HEK293 (cell line): ENCODE data around the gene KMT2D.

ENCODE experiments used
- ATF2 ChIP-seq: fragments of 450-650 bp; formaldehyde crosslinking; IDR thresholded peaks from 2 replicates; pipeline ENCODE4 v1.5.1; 2016; ENCODE audit warnings: missing biosample characterization, missing genetic modification characterization, low read depth
- EGR2 ChIP-seq: fragments of 450-650 bp; formaldehyde crosslinking; IDR thresholded peaks from 2 replicates; pipeline ENCODE4 v1.5.1; 2016; ENCODE audit warnings: low read depth, missing biosample characterization, missing genetic modification characterization
- FEZF1 ChIP-seq: fragments of 450-650 bp; formaldehyde crosslinking; IDR thresholded peaks from 2 replicates; pipeline ENCODE4 v1.5.1; 2016; ENCODE audit warnings: missing biosample characterization, missing genetic modification characterization
- OVOL3 ChIP-seq: fragments of 450-650 bp; formaldehyde crosslinking; IDR thresholded peaks from 2 replicates; pipeline ENCODE4 v1.5.1; 2016; ENCODE audit warnings: missing biosample characterization, missing genetic modification characterization
- SALL2 ChIP-seq: fragments of 450-650 bp; formaldehyde crosslinking; IDR thresholded peaks from 2 replicates; pipeline ENCODE4 v1.5.0; 2017; ENCODE audit warnings: missing biosample characterization, mild to moderate bottlenecking, missing genetic modification characterization, borderline replicate concordance
- SETDB1 ChIP-seq: IDR thresholded peaks from one replicate; pipeline ENCODE4 v1.6.1; 2017; ENCODE audit warnings: mild to moderate bottlenecking, low read length, moderate library complexity, mixed read lengths; ENCODE audit not compliant: insufficient read length
- SP3 ChIP-seq: fragments of 450-650 bp; formaldehyde crosslinking; IDR thresholded peaks from 2 replicates; pipeline ENCODE4 v1.5.1; 2016; ENCODE audit warnings: missing biosample characterization, missing genetic modification characterization
- TRIM28 ChIP-seq: IDR thresholded peaks from 2 replicates; pipeline ENCODE4 v1.6.1; 2011; ENCODE audit warnings: low read length, control low read depth, borderline replicate concordance
- TSHZ1 ChIP-seq: fragments of 450-650 bp; formaldehyde crosslinking; IDR thresholded peaks from 2 replicates; pipeline ENCODE4 v1.5.1; 2016; ENCODE audit warnings: missing biosample characterization, missing genetic modification characterization, borderline replicate concordance
- YY1 ChIP-seq: fragments of 450-650 bp; formaldehyde crosslinking; IDR thresholded peaks from 2 replicates; pipeline ENCODE4 v1.5.1; 2018; ENCODE audit warnings: missing biosample characterization, missing genetic modification characterization
- ZBTB10 ChIP-seq: fragments of 450-650 bp; formaldehyde crosslinking; IDR thresholded peaks from 2 replicates; pipeline ENCODE4 v1.5.1; 2016; ENCODE audit warnings: missing biosample characterization, missing genetic modification characterization
- ZEB2 ChIP-seq: fragments of 450-650 bp; formaldehyde crosslinking; IDR thresholded peaks from 2 replicates; pipeline ENCODE4 v1.5.1; 2016; ENCODE audit warnings: missing biosample characterization, missing genetic modification characterization
- ZFP41 ChIP-seq: fragments of 450-650 bp; formaldehyde crosslinking; IDR thresholded peaks from 2 replicates; pipeline ENCODE4 v1.5.1; 2016; ENCODE audit warnings: missing biosample characterization, missing genetic modification characterization, borderline replicate concordance
- ZNF121 ChIP-seq: fragments of 450-650 bp; formaldehyde crosslinking; IDR thresholded peaks from 2 replicates; pipeline ENCODE4 v1.5.1; 2016; ENCODE audit warnings: missing biosample characterization, missing genetic modification characterization
- ZNF146 ChIP-seq: fragments of 450-650 bp; formaldehyde crosslinking; IDR thresholded peaks from 2 replicates; pipeline ENCODE4 v1.5.1; 2016; ENCODE audit warnings: missing biosample characterization, missing genetic modification characterization
- ZNF175 ChIP-seq: fragments of 450-650 bp; formaldehyde crosslinking; IDR thresholded peaks from 2 replicates; pipeline ENCODE4 v1.5.1; 2016; ENCODE audit warnings: missing biosample characterization, missing genetic modification characterization
- ZNF292 ChIP-seq: fragments of 450-650 bp; formaldehyde crosslinking; IDR thresholded peaks from 2 replicates; pipeline ENCODE4 v1.5.1; 2016; ENCODE audit warnings: low read depth, missing biosample characterization, missing genetic modification characterization, borderline replicate concordance
- ZNF335 ChIP-seq: fragments of 450-650 bp; formaldehyde crosslinking; conservative IDR thresholded peaks from 2 replicates; pipeline ENCODE4 v1.5.1; 2016; ENCODE audit warnings: missing biosample characterization, missing genetic modification characterization
- ZNF350 ChIP-seq: fragments of 450-650 bp; formaldehyde crosslinking; IDR thresholded peaks from 2 replicates; pipeline ENCODE4 v1.5.0; 2017; ENCODE audit warnings: missing biosample characterization, mild to moderate bottlenecking, missing genetic modification characterization
- ZNF426 ChIP-seq: fragments of 450-650 bp; formaldehyde crosslinking; IDR thresholded peaks from 2 replicates; pipeline ENCODE4 v1.5.1; 2017; ENCODE audit warnings: missing biosample characterization, missing genetic modification characterization, mild to moderate bottlenecking, inconsistent platforms, moderate library complexity
- ZNF510 ChIP-seq: fragments of 450-650 bp; formaldehyde crosslinking; IDR thresholded peaks from 2 replicates; pipeline ENCODE4 v1.5.1; 2018; ENCODE audit warnings: mild to moderate bottlenecking, missing genetic modification characterization, missing biosample characterization; ENCODE audit not compliant: insufficient replicate concordance
- ZNF521 ChIP-seq: fragments of 450-650 bp; formaldehyde crosslinking; IDR thresholded peaks from 2 replicates; pipeline ENCODE4 v1.5.1; 2017; ENCODE audit warnings: missing biosample characterization, mild to moderate bottlenecking, missing genetic modification characterization
- ZNF548 ChIP-seq: fragments of 450-650 bp; formaldehyde crosslinking; IDR thresholded peaks from 2 replicates; pipeline ENCODE4 v1.5.1; 2016; ENCODE audit warnings: missing biosample characterization, missing genetic modification characterization
- ZNF571 ChIP-seq: fragments of 450-650 bp; formaldehyde crosslinking; IDR thresholded peaks from 2 replicates; pipeline ENCODE4 v1.5.0; 2017; ENCODE audit warnings: missing biosample characterization, missing genetic modification characterization
- ZNF623 ChIP-seq: fragments of 450-650 bp; formaldehyde crosslinking; IDR thresholded peaks from 2 replicates; pipeline ENCODE4 v1.5.1; 2016; ENCODE audit warnings: missing biosample characterization, missing genetic modification characterization
- ZNF645 ChIP-seq: fragments of 450-650 bp; formaldehyde crosslinking; IDR thresholded peaks from 2 replicates; pipeline ENCODE4; 2016; ENCODE audit warnings: missing biosample characterization, missing genetic modification characterization
- ZNF658 ChIP-seq: fragments of 450-650 bp; formaldehyde crosslinking; IDR thresholded peaks from 2 replicates; pipeline ENCODE4; 2016; ENCODE audit warnings: missing biosample characterization, missing genetic modification characterization
- ZNF701 ChIP-seq: fragments of 450-650 bp; formaldehyde crosslinking; IDR thresholded peaks from 2 replicates; pipeline ENCODE4 v1.5.1; 2016; ENCODE audit warnings: missing biosample characterization, missing genetic modification characterization

KMT2D gene

GRCh38 chr12:49060237-49061156 lies at the start of gene KMT2D (continued):
- TF ChIP-seq SALL2 (tag by site-specific recombination) (peak; percentile 97), ZNF335 (tag by site-specific recombination) (peak; percentile 98), EGR2 (tag by site-specific recombination) (peak; percentile 56), ZNF292 (tag by site-specific recombination) (no peak), ZNF510 (tag by site-specific recombination) (no peak), ZNF175 (tag by site-specific recombination) (no peak), ZNF121 (tag by site-specific recombination) (peak; percentile 64; the same call in 1 of the 2 replicates), FEZF1 (tag by site-specific recombination) (peak; percentile 58), SP3 (tag by site-specific recombination) (peak; percentile 98), ZNF426 (no peak), ZNF701 (tag by site-specific recombination) (peak; percentile 77), ZNF146 (tag by site-specific recombination) (peak; percentile 96), ZNF571 (tag by site-specific recombination) (no peak), YY1 (tag by site-specific recombination) (peak; percentile 96), ZNF645 (tag by site-specific recombination) (peak; percentile 90), OVOL3 (tag by site-specific recombination) (peak; percentile 85), TSHZ1 (peak; percentile 91), ZNF623 (tag by site-specific recombination) (peak; percentile 49), ZNF658 (tag by site-specific recombination) (peak; percentile 59; the same call in 1 of the 2 replicates), ZEB2 (tag by site-specific recombination) (peak; percentile 100), TRIM28 (peak; percentile 83), ZNF548 (peak; percentile 36; the same call in 1 of the 2 replicates), SETDB1 (no peak), ZNF521 (tag by site-specific recombination) (no peak), ZBTB10 (tag by site-specific recombination) (peak; percentile 99), ZFP41 (tag by site-specific recombination) (peak; percentile 79; the same call in 1 of the 2 replicates), ZNF350 (tag by site-specific recombination) (no peak), ATF2 (tag by site-specific recombination) (no peak)
